GM23338 (cell line): ENCODE data around the gene CYP4F22. TPM values are rescaled to one million over a fixed set of nuclear protein-coding genes. Genes with fewer than 3 reads are reported as not detected.

ENCODE experiments used
- ATAC-seq: fragments of 200-7000 bp; cut with Tn5 transposase; 3 replicates; pipeline ENCODE4 v1.9.1; 2020
- DNase-seq: peaks from one replicate; pipeline ENCODE4 v3.0.0-alpha.2; 2015; ENCODE audit warnings: low spot score
- H2AFZ ChIP-seq: fragments of 200-600 bp; sonication (generic); 2 replicates; pipeline ENCODE4 v1.8.0; 2016; ENCODE audit warnings: antibody characterized with exemption, mild to moderate bottlenecking, moderate library complexity
- H3F3A ChIP-seq: fragments of 200-600 bp; sonication (generic); replicated peaks from 2 replicates; pipeline ENCODE4 v1.8.0; 2017; ENCODE audit warnings: antibody characterized with exemption, mixed run types, low read depth
- H3K27ac ChIP-seq: fragments of 200-600 bp; sonication (generic); 2 replicates; pipeline ENCODE4 v1.6.1; 2016; ENCODE audit warnings: low read depth
- H3K27me3 ChIP-seq: fragments of 200-600 bp; sonication (generic); 2 replicates; pipeline ENCODE4 v1.8.0; 2016; ENCODE audit warnings: mild to moderate bottlenecking, mixed run types, moderate library complexity; ENCODE audit not compliant: insufficient read depth
- H3K36me3 ChIP-seq: fragments of 200-600 bp; sonication (generic); 2 replicates; pipeline ENCODE4 v1.8.0; 2016; ENCODE audit warnings: mild to moderate bottlenecking; ENCODE audit not compliant: insufficient read depth
- H3K4me1 ChIP-seq: fragments of 200-600 bp; sonication (generic); 2 replicates; pipeline ENCODE4 v1.8.0; 2016; ENCODE audit warnings: mild to moderate bottlenecking, moderate library complexity; ENCODE audit not compliant: insufficient read depth
- H3K4me2 ChIP-seq: fragments of 200-600 bp; sonication (generic); 2 replicates; pipeline ENCODE4 v1.7.1; 2017; ENCODE audit warnings: mixed run types
- H3K4me3 ChIP-seq: fragments of 200-600 bp; sonication (generic); 2 replicates; pipeline ENCODE4 v1.6.1; 2016; ENCODE audit warnings: mixed run types
- H3K79me2 ChIP-seq: fragments of 200-600 bp; sonication (generic); replicated peaks from 2 replicates; pipeline ENCODE4 v1.8.0; 2017; ENCODE audit warnings: mild to moderate bottlenecking; ENCODE audit not compliant: insufficient read depth
- H3K9me2 ChIP-seq: fragments of 200-600 bp; sonication (generic); 2 replicates; pipeline ENCODE4 v1.8.0; 2017; ENCODE audit not compliant: insufficient read depth
- H4K20me1 ChIP-seq: fragments of 200-600 bp; sonication (generic); replicated peaks from 2 replicates; pipeline ENCODE4 v1.8.0; 2017; ENCODE audit warnings: mild to moderate bottlenecking; ENCODE audit not compliant: insufficient read depth
- H3K27ac Mint-ChIP-seq: 2 replicates; pipeline ENCODE4 v1.8.0; 2020; ENCODE audit warnings: inconsistent platforms, mild to moderate bottlenecking, moderate library complexity, mixed read lengths
- H3K27me3 Mint-ChIP-seq: 3 replicates; pipeline ENCODE4 v1.8.0; 2022; ENCODE audit warnings: low read depth, mild to moderate bottlenecking, moderate library complexity, mixed read lengths, inconsistent platforms; ENCODE audit not compliant: insufficient read depth, poor library complexity
- H3K36me3 Mint-ChIP-seq: 3 replicates; pipeline ENCODE4 v1.8.0; 2021; ENCODE audit warnings: low read depth, mild to moderate bottlenecking, inconsistent platforms, moderate library complexity, mixed read lengths
- H3K4me1 Mint-ChIP-seq: 3 replicates; pipeline ENCODE4 v1.8.0; 2020; ENCODE audit warnings: mild to moderate bottlenecking, inconsistent platforms, mixed read lengths
- H3K4me3 Mint-ChIP-seq: 3 replicates; pipeline ENCODE4 v1.8.0; 2021; ENCODE audit warnings: moderate library complexity, mild to moderate bottlenecking, inconsistent platforms, mixed read lengths
- H3K9me3 Mint-ChIP-seq: 3 replicates; pipeline ENCODE4 v1.8.0; 2020; ENCODE audit warnings: moderate library complexity, mild to moderate bottlenecking, inconsistent platforms, mixed read lengths
- CREB1 ChIP-seq: fragments of 250-450 bp; sonication (Bioruptor Pico); IDR thresholded peaks from 2 replicates; pipeline ENCODE4 v1.5.0; 2020; ENCODE audit warnings: low read depth, mild to moderate bottlenecking, moderate library complexity
- EZH2 ChIP-seq: fragments of 200-600 bp; sonication (generic); IDR thresholded peaks from one replicate; pipeline ENCODE4 v1.8.0; 2017; ENCODE audit warnings: antibody characterized with exemption, mild to moderate bottlenecking, low read depth; ENCODE audit not compliant: unreplicated experiment
- EZH2phosphoT487 ChIP-seq: fragments of 200-600 bp; sonication (generic); IDR thresholded peaks from one replicate; pipeline ENCODE4 v1.8.1; 2018; ENCODE audit warnings: antibody characterized with exemption; ENCODE audit not compliant: unreplicated experiment
- POLR2AphosphoS5 ChIP-seq: IDR thresholded peaks from 2 replicates; pipeline ENCODE4 v1.6.1; 2016; ENCODE audit warnings: antibody characterized with exemption, low read depth
- ZNF331 ChIP-seq: fragments of 250-450 bp; sonication (Bioruptor Pico); IDR thresholded peaks from 2 replicates; pipeline ENCODE4 v1.5.0; 2020; ENCODE audit warnings: low read depth, mild to moderate bottlenecking, moderate library complexity
- polyA plus RNA-seq: library from polyadenylated mRNA; unstranded; fragments of >200 nt; fragmentation: Nextera tagmentation; extraction: Ambion mirVana; gene quantifications from 2 replicates; pipeline ENCODE4 v1.2.1, GENCODE V29; 2016
- total RNA-seq: library from RNA; depleted of rRNA; stranded (reverse); fragments of >200 nt; shearing (Covaris generic); gene quantifications from 2 replicates; pipeline ENCODE4 v1.2.3, GENCODE V29; 2014
- TF ChIP-seq, protein P1 (sequence below): IDR thresholded peaks from one replicate; pipeline ENCODE4 v1.6.1; 2018; ENCODE audit warnings: antibody characterized with exemption; ENCODE audit not compliant: unreplicated experiment
- TF ChIP-seq, protein P2 (sequence below), 2 experiments: fragments of 200-600 bp in 1 of 2; sonication (generic) in 1 of 2; conservative IDR thresholded peaks; 2 replicates each; pipeline versions ENCODE4 v1.5.1 to v1.6.1; 2016 to 2017; ENCODE audit warnings: antibody characterized with exemption in 2 of 2, low read depth in 2 of 2, mild to moderate bottlenecking in 2 of 2, moderate library complexity in 1 of 2

The CYP4F22 gene
- total and polyA plus RNA-seq, 2 experiments from 2014 or later: 0.24 to 1.5 TPM

DNA sequence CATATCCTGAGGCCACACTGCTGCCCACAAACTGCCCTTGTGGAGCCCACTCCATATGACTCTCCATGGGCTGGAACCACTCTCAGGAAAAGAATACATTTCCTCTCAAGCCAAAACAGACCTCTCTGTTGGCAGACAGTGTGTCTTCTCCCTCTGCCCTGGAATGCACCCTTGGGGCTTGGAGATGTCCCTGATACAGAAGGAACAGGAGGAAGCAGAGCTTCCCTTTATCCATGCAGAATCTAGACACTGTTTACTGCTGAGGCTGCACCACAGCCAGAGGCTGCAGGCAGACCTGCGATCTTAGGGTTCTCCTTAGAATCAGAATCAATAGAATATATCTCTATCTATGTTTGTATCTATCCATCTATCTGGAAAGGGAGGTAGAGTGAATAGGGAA, 79.9 kb downstream of the CYP4F22 start:
- no peaks in the 10 kb centered on the region for H4K20me1 ChIP-seq
- H3K27ac Mint-ChIP-seq: no peak overlapping the region
- H3K9me2 ChIP-seq: no peaks in the 10 kb centered on the region
- peaks cover 39% of the 10 kb centered on the region for H3K36me3 Mint-ChIP-seq
- H3K27ac ChIP-seq: no peak overlapping the region
- H3K4me3 Mint-ChIP-seq: no peak overlapping the region
- H3K4me2 ChIP-seq: no peak overlapping the region
- TF ChIP-seq ZNF331 (no peak), CREB1 (no peak), EZH2phosphoT487 (no peak), POLR2AphosphoS5 (no peak)
- TF ChIP-seq, protein P1, sequence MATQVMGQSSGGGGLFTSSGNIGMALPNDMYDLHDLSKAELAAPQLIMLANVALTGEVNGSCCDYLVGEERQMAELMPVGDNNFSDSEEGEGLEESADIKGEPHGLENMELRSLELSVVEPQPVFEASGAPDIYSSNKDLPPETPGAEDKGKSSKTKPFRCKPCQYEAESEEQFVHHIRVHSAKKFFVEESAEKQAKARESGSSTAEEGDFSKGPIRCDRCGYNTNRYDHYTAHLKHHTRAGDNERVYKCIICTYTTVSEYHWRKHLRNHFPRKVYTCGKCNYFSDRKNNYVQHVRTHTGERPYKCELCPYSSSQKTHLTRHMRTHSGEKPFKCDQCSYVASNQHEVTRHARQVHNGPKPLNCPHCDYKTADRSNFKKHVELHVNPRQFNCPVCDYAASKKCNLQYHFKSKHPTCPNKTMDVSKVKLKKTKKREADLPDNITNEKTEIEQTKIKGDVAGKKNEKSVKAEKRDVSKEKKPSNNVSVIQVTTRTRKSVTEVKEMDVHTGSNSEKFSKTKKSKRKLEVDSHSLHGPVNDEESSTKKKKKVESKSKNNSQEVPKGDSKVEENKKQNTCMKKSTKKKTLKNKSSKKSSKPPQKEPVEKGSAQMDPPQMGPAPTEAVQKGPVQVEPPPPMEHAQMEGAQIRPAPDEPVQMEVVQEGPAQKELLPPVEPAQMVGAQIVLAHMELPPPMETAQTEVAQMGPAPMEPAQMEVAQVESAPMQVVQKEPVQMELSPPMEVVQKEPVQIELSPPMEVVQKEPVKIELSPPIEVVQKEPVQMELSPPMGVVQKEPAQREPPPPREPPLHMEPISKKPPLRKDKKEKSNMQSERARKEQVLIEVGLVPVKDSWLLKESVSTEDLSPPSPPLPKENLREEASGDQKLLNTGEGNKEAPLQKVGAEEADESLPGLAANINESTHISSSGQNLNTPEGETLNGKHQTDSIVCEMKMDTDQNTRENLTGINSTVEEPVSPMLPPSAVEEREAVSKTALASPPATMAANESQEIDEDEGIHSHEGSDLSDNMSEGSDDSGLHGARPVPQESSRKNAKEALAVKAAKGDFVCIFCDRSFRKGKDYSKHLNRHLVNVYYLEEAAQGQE: no peak
- H3K9me3 Mint-ChIP-seq: peaks cover 95% of the 10 kb centered on the region
- H3K27me3 Mint-ChIP-seq: peaks cover 3% of the 10 kb centered on the region
- no peaks in the 10 kb centered on the region for H3K4me1 ChIP-seq
- no peaks in the 10 kb centered on the region; the same call in 1 of the 2 replicates for H3K36me3 ChIP-seq
- H3K4me3 ChIP-seq: no peak overlapping the region
- no peak overlapping the region for H2AFZ ChIP-seq
- no peak for DNase-seq
- no peaks in the 10 kb centered on the region for H3K4me1 Mint-ChIP-seq
- no peaks in the 10 kb centered on the region for H3K27me3 ChIP-seq
- ATAC-seq: no peak
- no peaks in the 10 kb centered on the region for H3K79me2 ChIP-seq
- H3F3A ChIP-seq: no peaks in the 10 kb centered on the region

DNA sequence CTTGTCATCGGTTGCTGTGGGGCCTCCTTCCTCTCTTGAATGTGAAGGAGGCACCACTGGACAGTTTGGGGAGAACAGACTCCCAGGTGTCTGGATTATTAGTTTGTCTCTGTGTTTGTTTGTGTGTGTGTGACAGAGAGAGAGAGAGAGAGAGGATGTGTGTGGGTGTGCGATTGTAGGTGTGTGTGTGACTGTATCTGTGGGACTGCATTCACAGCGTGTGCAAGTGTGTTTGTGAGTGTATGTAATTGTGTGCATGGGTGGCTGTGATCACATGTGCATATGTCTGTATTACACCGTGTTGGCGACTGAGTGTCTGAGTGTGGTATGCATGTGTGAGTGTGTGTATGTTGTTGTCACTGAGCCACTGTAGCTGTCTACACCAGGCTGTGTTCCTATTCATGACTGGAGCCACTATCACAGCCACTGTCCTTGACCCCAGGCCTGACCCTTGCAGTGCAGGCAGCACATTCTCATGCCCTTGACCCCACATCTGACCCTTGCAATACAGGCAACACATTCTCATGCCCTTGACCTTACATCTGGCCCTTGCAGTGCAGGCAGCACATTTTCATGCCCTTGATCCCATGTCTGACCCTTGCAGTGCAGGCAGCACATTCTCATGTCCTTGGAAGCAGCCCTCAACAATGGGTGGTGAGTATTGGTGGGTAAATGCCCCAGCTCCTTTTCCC, 81.6 kb downstream of the CYP4F22 start:
- no peaks in the 10 kb centered on the region for H3K79me2 ChIP-seq
- H3K4me1 ChIP-seq: no peaks in the 10 kb centered on the region
- H2AFZ ChIP-seq: no peak overlapping the region
- ATAC-seq (no peak), DNase-seq (no peak)
- H3K9me3 Mint-ChIP-seq: peaks cover 95% of the 10 kb centered on the region
- H3K27ac ChIP-seq: no peak overlapping the region
- no peaks in the 10 kb centered on the region for H3K4me1 Mint-ChIP-seq
- no peaks in the 10 kb centered on the region for H3F3A ChIP-seq
- H3K4me3 ChIP-seq: no peak overlapping the region
- no peak overlapping the region for H3K27ac Mint-ChIP-seq
- no peaks in the 10 kb centered on the region for H3K27me3 ChIP-seq
- H3K36me3 Mint-ChIP-seq: peaks cover 43% of the 10 kb centered on the region
- H3K36me3 ChIP-seq: no peaks in the 10 kb centered on the region; the same call in 1 of the 2 replicates
- peaks cover 3% of the 10 kb centered on the region for H3K27me3 Mint-ChIP-seq
- H3K4me2 ChIP-seq: no peak overlapping the region
- no peak overlapping the region for H3K4me3 Mint-ChIP-seq
- H4K20me1 ChIP-seq: no peaks in the 10 kb centered on the region
- no peaks in the 10 kb centered on the region for H3K9me2 ChIP-seq
- TF ChIP-seq, protein P1: no peak
- TF ChIP-seq, protein P2, sequence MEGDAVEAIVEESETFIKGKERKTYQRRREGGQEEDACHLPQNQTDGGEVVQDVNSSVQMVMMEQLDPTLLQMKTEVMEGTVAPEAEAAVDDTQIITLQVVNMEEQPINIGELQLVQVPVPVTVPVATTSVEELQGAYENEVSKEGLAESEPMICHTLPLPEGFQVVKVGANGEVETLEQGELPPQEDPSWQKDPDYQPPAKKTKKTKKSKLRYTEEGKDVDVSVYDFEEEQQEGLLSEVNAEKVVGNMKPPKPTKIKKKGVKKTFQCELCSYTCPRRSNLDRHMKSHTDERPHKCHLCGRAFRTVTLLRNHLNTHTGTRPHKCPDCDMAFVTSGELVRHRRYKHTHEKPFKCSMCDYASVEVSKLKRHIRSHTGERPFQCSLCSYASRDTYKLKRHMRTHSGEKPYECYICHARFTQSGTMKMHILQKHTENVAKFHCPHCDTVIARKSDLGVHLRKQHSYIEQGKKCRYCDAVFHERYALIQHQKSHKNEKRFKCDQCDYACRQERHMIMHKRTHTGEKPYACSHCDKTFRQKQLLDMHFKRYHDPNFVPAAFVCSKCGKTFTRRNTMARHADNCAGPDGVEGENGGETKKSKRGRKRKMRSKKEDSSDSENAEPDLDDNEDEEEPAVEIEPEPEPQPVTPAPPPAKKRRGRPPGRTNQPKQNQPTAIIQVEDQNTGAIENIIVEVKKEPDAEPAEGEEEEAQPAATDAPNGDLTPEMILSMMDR (conservative IDR thresholded peaks at IDR 0.05; ENCODE audit: low read depth in 2 of 2): no peak
- TF ChIP-seq EZH2 (no peak), POLR2AphosphoS5 (no peak)
